Muscle layer of duodenum (tissue), 2 donors: ENCODE results near the gene TBC1D12.

Source experiments
- H3K27ac ChIP-seq: one replicate; pipeline ENCODE4 v1.7.0; 2013; ENCODE audit warnings: mild to moderate bottlenecking, low read length
- H3K27me3 ChIP-seq: one replicate; pipeline ENCODE4 v1.7.0; 2013; ENCODE audit warnings: low read depth, mild to moderate bottlenecking, control low read depth, low read length
- H3K36me3 ChIP-seq, 2 donors: one replicate each; pipeline ENCODE4 v1.7.0; 2013; ENCODE audit warnings: low read length in 2 of 2, control low read depth in 1 of 2, mild to moderate bottlenecking in 1 of 2; ENCODE audit not compliant: insufficient read depth in 2 of 2, control insufficient read depth in 1 of 2
- H3K4me1 ChIP-seq, 2 donors: one replicate each; pipeline ENCODE4 v1.7.0; 2013; ENCODE audit warnings: low read length in 2 of 2, mild to moderate bottlenecking in 2 of 2, control low read depth in 1 of 2, moderate library complexity in 1 of 2; ENCODE audit not compliant: insufficient read depth in 2 of 2, control insufficient read depth in 1 of 2
- H3K4me3 ChIP-seq, 2 donors: one replicate each; pipeline ENCODE4 v1.7.0; 2013; ENCODE audit warnings: low read length in 2 of 2, low read depth in 1 of 2, mild to moderate bottlenecking in 1 of 2
- H3K9me3 ChIP-seq, 2 donors: one replicate each; pipeline ENCODE4 v1.7.0; 2013; ENCODE audit warnings: low read length in 2 of 2, control low read depth in 1 of 2, mild to moderate bottlenecking in 1 of 2; ENCODE audit not compliant: control insufficient read depth in 1 of 2
- donor health status: healthy.

Gene TBC1D12

DNA sequence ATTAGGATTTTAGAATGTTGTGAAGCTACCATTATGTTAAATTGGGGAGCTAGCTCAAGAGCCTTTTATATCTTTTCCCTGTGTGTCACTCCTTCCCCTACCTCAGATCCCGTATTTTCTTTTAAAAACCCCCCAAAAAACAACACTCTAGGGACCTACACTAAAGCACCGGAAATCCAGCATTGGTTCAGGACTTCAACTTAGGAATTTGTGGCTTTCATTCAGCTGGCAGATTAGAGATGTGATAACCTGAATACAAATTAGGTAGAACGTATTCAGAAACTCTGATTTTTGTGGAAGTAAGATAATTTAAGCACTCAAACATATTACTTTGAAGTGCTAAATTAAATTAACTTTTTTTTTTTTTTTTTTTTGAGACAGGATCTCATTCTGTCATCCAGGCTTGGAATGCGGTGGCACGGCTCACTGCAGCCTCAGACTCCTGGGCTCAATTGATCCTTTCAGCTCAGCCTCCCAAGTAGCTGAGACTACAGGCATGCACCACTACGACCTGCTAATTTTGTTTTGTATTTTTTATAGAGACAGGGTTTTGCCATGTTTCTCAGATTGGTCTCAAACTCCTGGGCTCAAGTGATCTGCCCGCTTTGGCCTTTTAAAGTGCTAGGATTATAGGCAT lies 6.8 kb downstream of the TBC1D12 start:
- H3K4me1 ChIP-seq = peaks cover 0 to 13% of the 10 kb centered on the region in 2 donors
- no peak overlapping the region for H3K4me3 ChIP-seq

DNA sequence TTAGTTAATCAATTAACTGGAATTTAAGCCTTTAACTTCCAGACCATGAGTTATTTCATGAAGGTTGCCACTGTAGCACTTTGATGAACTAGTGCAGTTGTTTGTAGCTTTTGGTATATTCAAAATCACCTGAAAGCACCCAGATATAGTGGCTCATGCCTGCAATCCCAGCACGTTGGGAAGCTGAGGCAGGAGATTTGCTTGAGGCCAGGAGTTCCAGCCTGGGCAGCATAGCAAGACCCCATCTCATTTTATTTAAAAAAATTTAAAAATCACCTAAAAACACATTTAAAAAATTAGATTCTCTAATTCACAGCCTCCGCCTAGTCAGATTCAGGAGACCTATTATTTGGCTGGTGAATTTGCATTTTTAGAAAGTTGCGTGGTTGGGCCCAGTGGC lies 9.0 kb downstream of the TBC1D12 start:
- Histone ChIP-seq H3K27ac (no peak overlapping the region), H3K4me1 (peaks cover 0 to 7% of the 10 kb centered on the region in 2 donors), H3K4me3 (no peak overlapping the region), H3K27me3 (no peaks in the 10 kb centered on the region), H3K36me3 (no peaks in the 10 kb centered on the region), H3K9me3 (no peaks in the 10 kb centered on the region)

More for the DNA sequence above, 6.8 kb downstream of the TBC1D12 start:
- H3K36me3 ChIP-seq = no peaks in the 10 kb centered on the region
- no peaks in the 10 kb centered on the region for H3K9me3 ChIP-seq
- no peaks in the 10 kb centered on the region for H3K27me3 ChIP-seq
- H3K27ac ChIP-seq = no peak overlapping the region

DNA sequence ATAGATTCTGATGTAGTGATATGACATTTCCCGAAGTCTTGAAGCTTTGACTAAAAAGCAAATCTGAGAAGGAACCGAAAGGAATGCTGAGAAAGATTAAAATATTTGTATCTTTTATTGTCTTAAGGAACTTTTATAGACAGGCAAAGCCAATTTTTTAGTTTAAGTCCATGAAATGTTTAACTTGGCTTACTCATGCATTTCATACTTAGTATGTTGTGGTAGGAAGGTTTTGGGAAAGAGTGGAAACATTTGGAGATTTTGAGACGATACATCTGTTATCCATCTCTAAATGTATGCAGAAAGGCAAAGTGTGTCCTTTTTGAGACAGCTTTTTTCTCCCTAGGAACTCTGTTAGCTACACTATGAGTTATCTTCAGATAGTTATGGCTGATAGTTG lies 10.1 kb downstream of the TBC1D12 start:
- H3K36me3 ChIP-seq = no peaks in the 10 kb centered on the region
- H3K27me3 ChIP-seq = no peaks in the 10 kb centered on the region
- H3K4me3 ChIP-seq = no peak overlapping the region
- no peak overlapping the region for H3K27ac ChIP-seq
- no peaks in the 10 kb centered on the region for H3K9me3 ChIP-seq
- H3K4me1 ChIP-seq = peaks cover 0 to 3% of the 10 kb centered on the region in 2 donors

DNA sequence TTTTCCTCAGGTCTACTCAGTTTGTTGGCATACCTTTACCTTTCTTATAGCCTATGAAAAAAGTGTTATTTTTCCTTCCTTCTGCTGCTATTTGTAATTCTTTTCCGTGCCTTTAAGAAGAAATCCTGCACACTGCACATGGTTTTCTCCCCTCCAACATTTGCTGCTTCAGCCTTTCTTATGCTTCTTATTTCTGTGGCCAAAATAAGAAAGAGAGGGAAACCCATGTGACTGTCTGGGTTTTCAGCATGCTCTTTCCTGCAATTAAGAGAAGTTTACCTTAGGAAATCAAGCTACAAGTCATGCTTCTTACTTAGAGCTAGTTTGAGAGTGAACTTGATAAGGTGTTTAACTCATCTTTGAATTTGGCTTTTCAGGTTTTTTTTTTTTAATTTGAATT lies 11.0 kb downstream of the TBC1D12 start:
- Histone ChIP-seq H3K9me3 (no peaks in the 10 kb centered on the region), H3K4me3 (no peak overlapping the region), H3K27me3 (no peaks in the 10 kb centered on the region), H3K27ac (no peak overlapping the region), H3K36me3 (no peaks in the 10 kb centered on the region), H3K4me1 (peaks cover 0 to 3% of the 10 kb centered on the region in 2 donors)

DNA sequence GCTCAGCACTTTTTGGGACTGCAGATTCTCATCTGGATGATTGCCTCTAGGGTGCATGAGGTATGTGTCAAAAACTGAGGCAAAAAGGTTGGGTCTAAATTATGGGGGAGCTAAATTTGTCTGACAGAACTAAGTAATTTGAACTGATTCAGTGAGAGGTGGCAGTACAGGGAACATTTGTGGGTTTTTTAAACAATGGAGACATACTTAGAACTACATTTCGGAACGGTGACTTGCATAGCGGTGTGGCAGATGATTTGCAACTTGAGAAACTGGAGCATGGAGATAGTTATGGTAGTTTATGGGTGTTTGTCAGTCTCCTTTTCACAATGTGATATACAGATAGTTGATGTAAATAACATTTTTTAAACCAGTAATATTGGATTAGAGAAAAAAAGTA lies 14.6 kb downstream of the TBC1D12 start:
- H3K9me3 ChIP-seq = no peaks in the 10 kb centered on the region
- H3K27me3 ChIP-seq = no peaks in the 10 kb centered on the region
- no peak overlapping the region for H3K27ac ChIP-seq
- no peaks in the 10 kb centered on the region for H3K36me3 ChIP-seq
- peaks cover 0 to 3% of the 10 kb centered on the region in 2 donors for H3K4me1 ChIP-seq
- H3K4me3 ChIP-seq = no peak overlapping the region

DNA sequence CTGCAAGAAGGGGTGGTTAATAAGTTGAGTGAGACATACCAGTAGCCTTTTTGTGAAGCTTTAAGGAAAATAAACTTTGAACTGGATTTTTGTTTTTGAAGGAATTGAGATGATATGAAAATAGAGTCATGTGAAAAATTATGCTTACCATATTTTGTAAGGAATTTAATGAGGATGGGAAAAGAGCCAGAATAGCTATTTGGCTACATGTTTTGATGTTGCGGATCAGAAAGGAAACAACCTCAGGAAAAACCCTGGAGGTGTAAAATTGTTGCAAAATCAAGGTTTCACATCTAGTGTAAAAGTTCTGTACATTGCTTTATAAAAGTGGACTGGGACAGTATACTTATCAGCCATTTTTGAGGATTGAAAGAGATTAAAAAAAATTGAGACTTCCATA lies 15.0 kb downstream of the TBC1D12 start:
- no peak overlapping the region for H3K4me3 ChIP-seq
- H3K36me3 ChIP-seq = no peaks in the 10 kb centered on the region
- H3K27me3 ChIP-seq = no peaks in the 10 kb centered on the region
- H3K9me3 ChIP-seq = no peaks in the 10 kb centered on the region
- H3K27ac ChIP-seq = no peak overlapping the region
- H3K4me1 ChIP-seq = peaks cover 0 to 3% of the 10 kb centered on the region in 2 donors

DNA sequence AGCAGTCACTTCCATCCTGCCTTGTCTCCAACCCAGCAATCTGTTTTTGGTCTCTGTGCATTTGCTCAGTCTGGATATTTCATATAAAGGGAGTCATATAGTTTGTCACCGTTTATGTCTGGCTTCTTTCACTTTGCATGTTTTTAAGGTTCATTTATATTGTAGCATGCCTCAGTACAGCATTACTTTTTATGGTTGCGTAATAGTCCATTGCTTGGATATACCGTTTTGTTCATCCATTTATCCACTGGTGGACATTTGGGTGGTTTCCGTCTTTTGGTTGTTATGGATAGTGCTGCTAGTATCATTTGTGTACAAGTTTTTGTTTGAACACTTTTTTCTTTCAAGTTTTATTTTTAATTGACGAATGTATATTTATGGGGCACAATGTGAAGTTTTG lies 18.2 kb downstream of the TBC1D12 start:
- no peaks in the 10 kb centered on the region for H3K27me3 ChIP-seq
- no peak overlapping the region for H3K4me3 ChIP-seq
- no peak overlapping the region for H3K27ac ChIP-seq
- no peaks in the 10 kb centered on the region for H3K36me3 ChIP-seq
- no peaks in the 10 kb centered on the region for H3K4me1 ChIP-seq
- H3K9me3 ChIP-seq = peaks cover 0 to 6% of the 10 kb centered on the region in 2 donors

DNA sequence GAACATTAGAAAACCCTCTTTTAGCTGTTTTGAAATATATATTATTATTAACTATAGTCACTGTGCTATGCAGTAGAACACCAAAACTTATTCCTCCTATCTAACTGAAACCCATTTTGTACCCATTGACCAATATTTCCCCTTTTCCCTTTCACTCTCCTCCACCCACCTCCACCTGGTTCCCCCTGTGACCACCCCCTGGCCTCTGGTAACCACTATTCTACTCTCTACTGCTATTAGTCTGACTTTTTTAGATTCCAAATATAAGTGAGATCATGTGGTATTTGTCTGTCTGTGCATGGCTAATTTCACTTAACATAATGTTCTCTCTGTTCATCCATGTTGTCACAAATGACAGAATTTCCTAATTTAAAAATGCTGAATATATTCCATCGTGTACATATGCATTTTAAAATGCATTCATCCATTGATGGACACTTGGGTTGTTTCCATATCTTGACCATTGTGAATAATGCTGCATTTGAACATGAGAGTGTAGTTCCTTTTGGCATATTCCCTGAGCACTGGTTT lies 18.7 kb downstream of the TBC1D12 start:
- no peaks in the 10 kb centered on the region for H3K36me3 ChIP-seq

DNA sequence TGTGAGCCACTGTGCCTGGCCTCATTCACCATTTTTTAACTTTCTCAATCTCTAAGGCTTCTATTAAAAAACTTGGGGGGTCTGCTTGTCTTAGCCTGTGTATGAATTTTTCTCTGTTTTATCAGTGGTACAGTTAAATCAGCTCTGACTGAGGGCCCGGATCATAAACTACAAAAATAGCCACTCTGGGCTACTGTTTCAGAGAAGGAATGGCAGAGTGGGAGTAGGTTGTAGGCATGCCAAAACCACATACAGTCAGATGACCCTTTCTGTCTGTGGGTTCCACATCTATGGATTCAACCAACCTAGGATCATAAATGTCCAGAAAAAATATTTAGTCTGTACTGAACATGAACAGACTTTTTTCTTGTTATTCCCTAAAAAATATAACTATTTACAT lies 21.3 kb downstream of the TBC1D12 start:
- Histone ChIP-seq H3K27me3 (no peaks in the 10 kb centered on the region), H3K36me3 (no peaks in the 10 kb centered on the region), H3K9me3 (peaks cover 5 to 8% of the 10 kb centered on the region in 2 donors), H3K27ac (no peak overlapping the region), H3K4me3 (no peak overlapping the region), H3K4me1 (no peaks in the 10 kb centered on the region)

More for the DNA sequence above, 18.7 kb downstream of the TBC1D12 start:
- H3K4me1 ChIP-seq = no peaks in the 10 kb centered on the region
- H3K27ac ChIP-seq = no peak overlapping the region
- H3K9me3 ChIP-seq = peaks cover 2 to 8% of the 10 kb centered on the region in 2 donors
- no peaks in the 10 kb centered on the region for H3K27me3 ChIP-seq
- no peak overlapping the region for H3K4me3 ChIP-seq

DNA sequence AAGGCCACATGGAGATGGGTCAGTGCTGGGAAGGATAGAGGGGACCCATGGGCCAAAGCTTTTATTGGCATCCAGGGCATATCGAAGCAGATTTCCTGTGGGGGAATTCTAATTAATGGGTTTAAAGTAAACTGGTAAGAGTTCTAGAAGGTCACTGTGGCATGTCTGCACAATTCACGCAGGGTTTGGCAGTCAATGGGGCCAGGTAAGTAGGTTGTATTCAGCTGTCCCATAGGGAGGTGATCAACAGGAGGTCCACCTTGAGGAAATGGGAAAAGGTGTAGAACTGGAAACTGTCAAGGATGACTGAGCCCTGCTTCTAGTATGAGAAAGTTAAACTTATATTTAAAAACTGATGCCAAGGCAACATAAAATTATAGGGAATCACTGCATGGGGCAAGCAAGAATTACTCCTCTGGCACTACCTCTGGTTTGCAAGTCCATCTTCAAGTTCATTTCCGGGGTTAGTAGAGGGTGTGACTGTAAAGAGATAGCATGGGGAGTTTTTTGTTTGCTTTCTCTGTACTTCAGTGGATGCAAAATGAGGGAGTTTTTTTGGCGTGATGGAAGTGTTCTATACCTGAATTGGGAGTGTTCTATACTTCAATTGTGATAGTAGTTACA lies 22.5 kb downstream of the TBC1D12 start:
- no peaks in the 10 kb centered on the region for H3K36me3 ChIP-seq
- no peaks in the 10 kb centered on the region for H3K4me1 ChIP-seq
- peaks cover 5 to 8% of the 10 kb centered on the region in 2 donors for H3K9me3 ChIP-seq
- no peaks in the 10 kb centered on the region for H3K27me3 ChIP-seq
- no peak overlapping the region for H3K27ac ChIP-seq
- no peak overlapping the region for H3K4me3 ChIP-seq

DNA sequence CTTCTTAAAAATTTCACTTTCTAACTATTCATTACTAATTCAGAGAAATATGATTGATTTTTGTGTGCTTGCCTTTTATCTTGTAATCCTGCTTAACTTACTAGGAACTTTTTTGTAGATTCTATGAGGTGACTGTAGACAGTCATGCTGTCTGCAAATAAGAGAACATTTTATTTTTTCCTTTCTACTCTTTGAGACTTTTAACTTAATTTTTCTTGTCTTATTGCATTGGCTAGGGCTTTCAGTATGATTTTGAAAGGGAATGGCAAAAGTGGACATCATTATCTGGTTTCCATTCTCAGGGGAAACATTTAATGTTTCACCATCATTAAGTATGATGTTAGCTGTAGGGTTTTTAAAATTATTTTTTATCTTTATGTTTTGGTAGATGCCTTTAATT lies 23.6 kb downstream of the TBC1D12 start:
- peaks cover 5 to 8% of the 10 kb centered on the region in 2 donors for H3K9me3 ChIP-seq
- no peaks in the 10 kb centered on the region for H3K27me3 ChIP-seq
- no peaks in the 10 kb centered on the region for H3K4me1 ChIP-seq
- H3K27ac ChIP-seq = no peak overlapping the region
- no peak overlapping the region for H3K4me3 ChIP-seq
- H3K36me3 ChIP-seq = no peaks in the 10 kb centered on the region
